ENCODE measurements around the gene AMZ2.

- TF ChIP-seq POLR2A (IDR thresholded peaks at IDR 0.05) = no peak
- no peak for TF ChIP-seq CTCF (IDR thresholded peaks at IDR 0.05)
- TF ChIP-seq POLR2AphosphoS5 (IDR thresholded peaks at IDR 0.05) = no peak
- no peak for TF ChIP-seq EP300 (IDR thresholded peaks at IDR 0.05; ENCODE audit: low read depth)
Measured at GRCh38 chr17:68249354-68249765, 1.5 kb downstream of the AMZ2 start.

Data from transverse colon (tissue), 4 donors.